Endometrium (tissue), 2 donors: ENCODE measurements around the gene FZR1.

Experiments used
- FAIRE-seq: peaks from 2 replicates; lab custom pipeline; 2012; peaks lifted over from hg19 to GRCh38; lab: Jason Lieb, UNC
- donor health status: control.
- donor health status: control.

The FZR1 gene

GRCh38 chr19:3531716-3532115, 25.6 kb downstream of the FZR1 start:
- no peak for FAIRE-seq

GRCh38 chr19:3532154-3532786, 26.2 kb downstream of the FZR1 start:
- FAIRE-seq: no peak

- no peak for FAIRE-seq
Measured at GRCh38 chr19:3533033-3533432, 26.9 kb downstream of the FZR1 start.

- FAIRE-seq: no peak
Measured at GRCh38 chr19:3533563-3534216, 27.6 kb downstream of the FZR1 start.

- no peak for FAIRE-seq
Measured at GRCh38 chr19:3534375-3535234, 28.5 kb downstream of the FZR1 start.

GRCh38 chr19:3535235-3535535, 29.1 kb downstream of the FZR1 start:
- no peak for FAIRE-seq

GRCh38 chr19:3535563-3535965, 29.5 kb downstream of the FZR1 start:
- no peak for FAIRE-seq

GRCh38 chr19:3535981-3536380, 29.9 kb downstream of the FZR1 start:
- FAIRE-seq: no peak

- FAIRE-seq: no peak
Measured at GRCh38 chr19:3536429-3537100, 30.5 kb downstream of the FZR1 start.

GRCh38 chr19:3537101-3537437, 31.0 kb downstream of the FZR1 start:
- FAIRE-seq: no peak

GRCh38 chr19:3537438-3538240, 31.5 kb downstream of the FZR1 start:
- no peak for FAIRE-seq

- FAIRE-seq: no peak
Measured at GRCh38 chr19:3538258-3538929, 32.3 kb downstream of the FZR1 start.

- FAIRE-seq: no peak
Measured at GRCh38 chr19:3538965-3539755, 33.0 kb downstream of the FZR1 start, which contains the start of gene TEKTIP1. Gene TEKTIP1 (plus strand): TSS chr19:3539174. CDS start chr19:3539178, 4 bp downstream.

- FAIRE-seq: no peak
Measured at GRCh38 chr19:3539756-3540118, 33.6 kb downstream of the FZR1 start.

- FAIRE-seq: no peak
Measured at GRCh38 chr19:3543150-3544057, 37.3 kb downstream of the FZR1 start.

- FAIRE-seq: no peak
Measured at GRCh38 chr19:3544058-3544376, 37.9 kb downstream of the FZR1 start.

GRCh38 chr19:3544742-3545668, 38.9 kb downstream of the FZR1 start:
- no peak for FAIRE-seq

GRCh38 chr19:3545669-3546034, 39.5 kb downstream of the FZR1 start:
- no peak for FAIRE-seq

GRCh38 chr19:3546119-3546518, 40.0 kb downstream of the FZR1 start:
- no peak for FAIRE-seq
